HG02981 (cell line): Measurements from ENCODE around the gene OXGR1.

Source experiments
- ATAC-seq: cut with Tn5 transposase; IDR thresholded peaks from one replicate; pipeline ENCODE4 v1.9.1; 2021; ENCODE audit warnings: mild to moderate bottlenecking, moderate library complexity; ENCODE audit not compliant: unreplicated experiment

Gene OXGR1

GRCh38 chr13:96966415-96967102 is 27.7 kb downstream of the OXGR1 start:
- ATAC-seq, result no peak

- ATAC-seq, result no peak
Observed at GRCh38 chr13:96963786-96964475, 30.3 kb downstream of the OXGR1 start.

GRCh38 chr13:96960379-96960778 is 33.9 kb downstream of the OXGR1 start:
- ATAC-seq, result no peak

GRCh38 chr13:96958286-96958891 is 35.9 kb downstream of the OXGR1 start:
- no peak for ATAC-seq

- no peak for ATAC-seq
Observed at GRCh38 chr13:96952595-96952994, 41.7 kb downstream of the OXGR1 start.

GRCh38 chr13:96948127-96948526 is 46.1 kb downstream of the OXGR1 start:
- no peak for ATAC-seq

GRCh38 chr13:96947343-96947910 is 46.8 kb downstream of the OXGR1 start:
- ATAC-seq, result no peak

GRCh38 chr13:96946709-96947311 is 47.5 kb downstream of the OXGR1 start:
- ATAC-seq, result no peak

GRCh38 chr13:96940961-96941360 is 53.3 kb downstream of the OXGR1 start:
- ATAC-seq, result no peak

GRCh38 chr13:96935901-96936300 is 58.4 kb downstream of the OXGR1 start:
- ATAC-seq, result no peak
